NCI-H187 treated with DMSO at 0.1 percent for 48 hours (cell line): Measurements from ENCODE around the gene PRMT2.
"Not testable (repeated sequence)": the region's sequence is repeated elsewhere in the genome, so short reads cannot be mapped to it uniquely, and the experiment has no call there.

Experiments
- DNase-seq: peaks from one replicate; lab custom pipeline; 2025; lab: John Stamatoyannopoulos, UW

Gene PRMT2

GRCh38 chr21:46668381-46668780 is 32.9 kb downstream of the PRMT2 start:
- no peak for DNase-seq

GRCh38 chr21:46668904-46669303 is 33.4 kb downstream of the PRMT2 start:
- not testable (repeated sequence) for DNase-seq

GRCh38 chr21:46674430-46675007 is 39.0 kb downstream of the PRMT2 start:
- no peak for DNase-seq

GRCh38 chr21:46675595-46676280 is 40.3 kb downstream of the PRMT2 start:
- no peak for DNase-seq

- not testable (repeated sequence) for DNase-seq
Observed at GRCh38 chr21:46676542-46676941, 41.1 kb downstream of the PRMT2 start.

- not testable (repeated sequence) for DNase-seq
Observed at GRCh38 chr21:46681593-46681992, 46.1 kb downstream of the PRMT2 start.

- not testable (repeated sequence) for DNase-seq
Observed at GRCh38 chr21:46698652-46699051, 63.2 kb downstream of the PRMT2 start.

GRCh38 chr21:46699104-46699503 is 63.6 kb downstream of the PRMT2 start:
- not testable (repeated sequence) for DNase-seq
